OCI-LY3 (cell line): ENCODE data around the gene NARS2.
A peak's percentile ranks its signal among the peaks of the same experiment; 100 is the strongest.
"Not testable (repeated sequence)": the region's sequence is repeated elsewhere in the genome, so short reads cannot be mapped to it uniquely, and the experiment has no call there.

Experiments
- H2AFZ ChIP-seq: fragments of 200-600, 300-600 bp; shearing (Covaris generic); 2 replicates; pipeline ENCODE4 v1.6.0; 2014; ENCODE audit warnings: antibody characterized with exemption, low read depth, low read length
- H3K27ac ChIP-seq: fragments of 200-600, 300-600 bp; sonication (generic); 2 replicates; pipeline ENCODE4 v1.5.1; 2014; ENCODE audit warnings: mild to moderate bottlenecking, low read length, moderate library complexity, mixed read lengths
- H3K27me3 ChIP-seq: fragments of 200-600, 300-600 bp; sonication (generic); 2 replicates; pipeline ENCODE4 v1.6.1; 2014; ENCODE audit warnings: low read depth, low read length, mixed read lengths
- H3K36me3 ChIP-seq: fragments of 200-600, 300-600 bp; sonication (generic); replicated peaks from 2 replicates; pipeline ENCODE3; 2014; ENCODE audit warnings: low read depth, low read length, mixed read lengths
- H3K4me1 ChIP-seq: fragments of 300-600, 200-600 bp; sonication (generic); 2 replicates; pipeline ENCODE4 v1.6.1; 2014; ENCODE audit warnings: low read length, mixed read lengths
- H3K4me2 ChIP-seq: fragments of 200-600, 300-600 bp; sonication (generic); 2 replicates; pipeline ENCODE4 v1.6.1; 2014; ENCODE audit warnings: low read length, mixed read lengths
- H3K4me3 ChIP-seq: fragments of 300-600, 200-600 bp; sonication (generic); 2 replicates; pipeline ENCODE4 v1.5.1; 2014; ENCODE audit warnings: antibody characterized with exemption, mild to moderate bottlenecking, low read length, moderate library complexity
- H3K79me2 ChIP-seq: fragments of 300-600, 200-600 bp; shearing (Covaris generic); 2 replicates; pipeline ENCODE4 v1.6.1; 2014; ENCODE audit warnings: mild to moderate bottlenecking, low read length, mixed read lengths
- H3K9ac ChIP-seq: fragments of 300-600, 200-600 bp; shearing (Covaris generic); 2 replicates; pipeline ENCODE4 v1.6.0; 2014; ENCODE audit warnings: mild to moderate bottlenecking, low read length, moderate library complexity
- H3K9me3 ChIP-seq: fragments of 200-600, 300-600 bp; shearing (Covaris generic); 2 replicates; pipeline ENCODE4 v1.6.1; 2014; ENCODE audit warnings: low read length, mixed read lengths; ENCODE audit not compliant: insufficient read depth
- H4K20me1 ChIP-seq: fragments of 200-600, 300-600 bp; sonication (generic); 2 replicates; pipeline ENCODE4 v1.6.1; 2016; ENCODE audit warnings: low read length, mixed read lengths; ENCODE audit not compliant: insufficient read depth
- CTCF ChIP-seq: fragments of 200-600, 300-600 bp; sonication (generic); IDR thresholded peaks from 2 replicates; pipeline ENCODE4 v1.5.1; 2014; ENCODE audit warnings: antibody characterized with exemption, low read length, low read depth
- EZH2phosphoT487 ChIP-seq: fragments of 200-600 bp; shearing (Covaris generic); IDR thresholded peaks from 2 replicates; pipeline ENCODE4 v1.6.1; 2018; ENCODE audit warnings: antibody characterized with exemption, mixed run types, low read depth

The NARS2 gene

GRCh38 chr11:78570031-78570430 is 4.6 kb downstream of the NARS2 start:
- no peak for TF ChIP-seq EZH2phosphoT487
- TF ChIP-seq CTCF = no peak
- H2AFZ ChIP-seq = no peak overlapping the region
- H3K4me3 ChIP-seq = no peak overlapping the region
- H3K9me3 ChIP-seq = no peaks in the 10 kb centered on the region
- H3K4me1 ChIP-seq = peaks cover 15% of the 10 kb centered on the region
- H3K79me2 ChIP-seq = peaks cover 30% of the 10 kb centered on the region
- H3K4me2 ChIP-seq = no peak overlapping the region
- H3K9ac ChIP-seq = no peak overlapping the region
- H3K27ac ChIP-seq = no peak overlapping the region
- H3K27me3 ChIP-seq = no peaks in the 10 kb centered on the region
- peaks cover 42% of the 10 kb centered on the region for H3K36me3 ChIP-seq
- no peaks in the 10 kb centered on the region for H4K20me1 ChIP-seq

GRCh38 chr11:78567209-78567608 is 7.5 kb downstream of the NARS2 start:
- Histone ChIP-seq H3K4me3 (no peak overlapping the region), H3K36me3 (peaks cover 37% of the 10 kb centered on the region), H3K4me1 (no peaks in the 10 kb centered on the region), H3K4me2 (no peak overlapping the region), H3K27ac (no peak overlapping the region), H3K9me3 (no peaks in the 10 kb centered on the region), H3K9ac (no peak overlapping the region), H3K79me2 (peaks cover 28% of the 10 kb centered on the region), H2AFZ (no peak overlapping the region), H3K27me3 (no peaks in the 10 kb centered on the region), H4K20me1 (no peaks in the 10 kb centered on the region)
- TF ChIP-seq CTCF (no peak), EZH2phosphoT487 (no peak)

GRCh38 chr11:78564490-78565467 is 9.9 kb downstream of the NARS2 start:
- Histone ChIP-seq H3K27me3 (no peaks in the 10 kb centered on the region), H3K27ac (no peak overlapping the region), H2AFZ (no peak overlapping the region), H3K36me3 (peaks cover 30% of the 10 kb centered on the region), H3K4me3 (no peak overlapping the region), H3K9ac (no peak overlapping the region), H3K9me3 (no peaks in the 10 kb centered on the region), H4K20me1 (no peaks in the 10 kb centered on the region), H3K79me2 (peaks cover 46% of the 10 kb centered on the region), H3K4me1 (peaks cover 19% of the 10 kb centered on the region), H3K4me2 (no peak overlapping the region)
- TF ChIP-seq EZH2phosphoT487 (no peak), CTCF (peak; percentile 82)

GRCh38 chr11:78564037-78564436 is 10.6 kb downstream of the NARS2 start:
- H2AFZ ChIP-seq, H3K27ac ChIP-seq, H3K9me3 ChIP-seq, H4K20me1 ChIP-seq, H3K27me3 ChIP-seq, H3K4me3 ChIP-seq, H3K4me2 ChIP-seq, H3K9ac ChIP-seq: not testable (repeated sequence)
- Histone ChIP-seq H3K4me1 (peaks cover 22% of the 10 kb centered on the region), H3K36me3 (peaks cover 36% of the 10 kb centered on the region), H3K79me2 (peaks cover 52% of the 10 kb centered on the region)

- not testable (repeated sequence) for H3K4me2 ChIP-seq, H3K4me3 ChIP-seq, H4K20me1 ChIP-seq, H3K9ac ChIP-seq, H3K27ac ChIP-seq, H3K9me3 ChIP-seq, H2AFZ ChIP-seq, H3K27me3 ChIP-seq
- H3K79me2 ChIP-seq = peaks cover 52% of the 10 kb centered on the region
- peaks cover 36% of the 10 kb centered on the region for H3K36me3 ChIP-seq
- peaks cover 22% of the 10 kb centered on the region for H3K4me1 ChIP-seq
These were observed 11.6 kb downstream of the NARS2 start for GRCh38 chr11:78563090-78563489.
